ENCODE results near the gene SIM1.

- no peak for TF ChIP-seq CTCF (conservative IDR thresholded peaks at IDR 0.05; ENCODE audit: low read depth, low read length)
- no peak for TF ChIP-seq EZH2 (IDR thresholded peaks at IDR 0.05; ENCODE audit: borderline replicate concordance, low read depth, low read length, poor library complexity, severe bottlenecking)
Observed at GRCh38 chr6:100452998-100453397, 11.7 kb downstream of the SIM1 start.

All from A673 (cell line).